Fibroblast of skin of scalp (primary cell): ENCODE measurements around the gene ASB6. TPM values are rescaled to one million over a fixed set of nuclear protein-coding genes. Genes with fewer than 3 reads are reported as not detected.

Experiments used
- DNase-seq: peaks from one replicate; pipeline ENCODE4 v3.0.0-alpha.2; 2013
- polyA plus RNA-seq, 2 experiments: library from polyadenylated mRNA; unstranded; fragments of 120-200 nt; gene quantifications; one replicate each; pipeline ENCODE4 v1.2.1, GENCODE V29; 2013; ENCODE audit not compliant: insufficient read length in 2 of 2

ASB6 gene, protein sequence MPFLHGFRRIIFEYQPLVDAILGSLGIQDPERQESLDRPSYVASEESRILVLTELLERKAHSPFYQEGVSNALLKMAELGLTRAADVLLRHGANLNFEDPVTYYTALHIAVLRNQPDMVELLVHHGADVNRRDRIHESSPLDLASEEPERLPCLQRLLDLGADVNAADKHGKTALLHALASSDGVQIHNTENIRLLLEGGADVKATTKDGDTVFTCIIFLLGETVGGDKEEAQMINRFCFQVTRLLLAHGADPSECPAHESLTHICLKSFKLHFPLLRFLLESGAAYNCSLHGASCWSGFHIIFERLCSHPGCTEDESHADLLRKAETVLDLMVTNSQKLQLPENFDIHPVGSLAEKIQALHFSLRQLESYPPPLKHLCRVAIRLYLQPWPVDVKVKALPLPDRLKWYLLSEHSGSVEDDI
- polyA plus RNA-seq (2013, experiment 1 of 2; ENCODE audit: insufficient read length), result 17.7 TPM
- polyA plus RNA-seq (2013, experiment 2 of 2; ENCODE audit: insufficient read length), result 16.5 TPM

DNA sequence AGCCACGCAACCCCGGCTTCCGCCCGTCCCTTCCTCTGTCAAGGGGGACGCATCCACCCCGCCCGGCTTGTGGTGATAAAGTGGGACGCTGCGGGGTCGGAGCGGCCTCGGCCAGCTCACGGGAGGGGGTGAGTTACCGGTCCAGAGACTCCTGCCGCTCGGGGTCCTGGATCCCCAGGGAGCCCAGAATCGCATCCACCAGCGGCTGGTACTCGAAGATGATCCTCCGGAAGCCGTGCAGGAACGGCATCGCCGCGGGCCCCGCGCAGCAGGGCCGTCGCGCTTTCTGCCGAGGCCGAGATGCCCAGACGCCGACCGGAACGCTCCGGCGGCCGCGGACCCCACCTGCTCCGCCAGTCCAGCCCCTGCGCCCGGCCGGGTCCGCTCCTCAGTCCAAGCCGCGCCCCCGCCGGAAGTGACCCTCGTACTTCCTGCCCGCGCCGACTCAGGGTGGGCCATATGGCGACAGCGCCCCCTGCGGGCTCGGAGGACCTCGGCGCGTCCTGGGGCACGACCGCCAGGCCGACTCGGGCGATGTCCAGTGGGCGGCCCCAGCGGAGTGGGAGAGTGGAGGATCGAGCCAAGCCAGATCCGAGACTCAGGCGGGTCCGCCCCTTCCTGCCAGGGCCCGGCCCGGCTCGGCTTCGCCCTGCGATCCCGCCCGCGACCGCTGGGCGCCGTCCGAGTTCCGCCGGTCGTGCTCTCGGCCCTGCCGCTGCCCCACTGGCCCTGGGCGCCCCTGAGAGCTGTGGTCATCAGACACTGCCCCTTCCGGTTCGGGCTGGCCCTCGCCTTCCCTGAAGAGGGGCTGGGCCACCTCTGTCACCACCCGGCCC, at the start of gene ASB6:
Gene ASB6 (minus strand): TSS at position 402 of the 836 bp plus-strand sequence. CDS start 152 bp downstream, at position 250.
- peak; percentile 97 for DNase-seq

GRCh38 chr9:129688285-129689043, 46.5 kb upstream of the ASB6 start:
- DNase-seq, result no peak

- no peak for DNase-seq
These were observed 45.4 kb upstream of the ASB6 start for GRCh38 chr9:129687391-129687790.

DNA sequence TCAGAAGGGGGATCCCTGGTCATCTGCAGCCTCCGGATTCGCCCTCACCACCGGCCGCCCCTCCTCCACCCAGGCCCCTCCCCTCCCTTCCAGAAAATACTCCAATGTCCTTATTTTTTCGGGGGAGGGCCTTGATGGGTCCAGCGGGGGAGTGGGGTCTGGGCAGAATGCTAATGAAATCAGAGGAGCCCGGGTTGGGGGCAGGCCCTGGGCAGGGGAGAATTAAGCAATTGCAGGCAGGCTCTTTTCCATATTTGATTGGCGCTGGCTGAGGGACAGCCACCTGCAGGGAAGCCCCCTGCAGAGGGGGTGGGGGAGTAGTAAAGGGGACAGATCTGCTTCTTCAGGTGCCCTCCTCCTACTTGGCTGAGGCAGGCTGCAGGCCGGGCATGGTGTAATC, 44.8 kb upstream of the ASB6 start:
- no peak for DNase-seq

GRCh38 chr9:129685933-129686259, 43.9 kb upstream of the ASB6 start:
- no peak for DNase-seq

- no peak for DNase-seq
These were observed 43.4 kb upstream of the ASB6 start for GRCh38 chr9:129685220-129685932.

DNA sequence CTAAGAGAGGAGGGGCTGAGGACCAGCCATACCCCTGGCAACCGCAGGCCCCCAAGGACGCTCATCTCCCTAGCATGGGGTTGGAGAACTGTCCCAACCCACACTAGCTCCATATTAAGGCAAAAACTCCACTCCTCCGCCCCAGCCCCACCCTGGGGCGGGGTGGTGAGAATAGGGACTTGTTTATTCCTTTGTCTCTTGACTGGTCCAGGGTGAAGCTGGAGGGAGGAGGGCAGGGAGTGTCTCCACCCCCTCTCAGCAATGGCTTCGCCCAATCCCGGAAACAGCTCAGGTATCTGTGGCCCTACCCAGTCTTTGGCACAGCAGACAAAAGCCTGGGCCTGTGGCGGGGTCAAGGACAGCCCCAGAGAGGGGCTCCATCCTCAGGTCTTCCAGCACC, 40.4 kb upstream of the ASB6 start:
- DNase-seq, result peak; percentile 71

DNA sequence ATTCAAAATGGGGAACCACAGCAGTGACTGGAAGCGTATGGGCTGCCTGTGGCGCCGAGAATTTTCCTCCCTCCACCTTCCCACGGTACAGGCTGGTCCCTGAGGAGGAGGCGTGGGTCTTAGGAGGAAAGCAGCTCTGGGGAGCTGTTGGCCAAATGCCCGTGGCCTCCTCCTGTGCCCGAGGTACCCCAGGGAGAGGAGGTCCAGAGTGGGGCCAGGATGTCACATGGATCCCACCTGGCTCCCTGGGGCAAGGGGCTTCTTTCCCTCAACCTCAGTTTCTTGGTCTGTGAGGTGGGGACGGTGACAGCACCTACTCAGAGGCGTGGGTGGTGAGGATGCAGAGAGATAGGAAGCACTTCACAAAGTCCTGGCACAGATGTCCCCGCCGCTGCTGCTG, 40.0 kb upstream of the ASB6 start:
- DNase-seq, result no peak

DNA sequence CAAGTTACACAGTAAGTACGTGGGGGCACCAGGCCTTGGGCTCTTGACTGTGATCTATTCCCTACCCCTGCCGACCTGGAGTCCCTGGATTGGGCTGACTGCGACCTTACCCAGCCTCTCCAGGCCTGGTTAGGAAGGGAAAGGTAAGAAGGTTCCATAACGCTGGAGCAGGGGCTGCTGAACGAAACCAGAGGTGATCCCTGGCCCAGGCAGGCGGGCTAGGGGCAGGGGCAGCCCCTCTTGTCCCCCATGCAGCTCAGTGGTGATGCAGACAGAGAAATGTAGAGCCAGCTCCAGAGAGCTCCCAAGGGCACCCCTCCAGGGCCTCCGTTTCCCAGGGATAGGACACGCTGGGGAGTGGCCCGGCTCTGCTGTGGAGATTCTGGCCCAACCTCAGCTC, 37.6 kb upstream of the ASB6 start:
- DNase-seq, result no peak

- DNase-seq, result no peak
These were observed 36.9 kb upstream of the ASB6 start for GRCh38 chr9:129678844-129679243.

- peak; percentile 79 for DNase-seq
These were observed 35.5 kb upstream of the ASB6 start for GRCh38 chr9:129677456-129677855.

- DNase-seq, result peak; percentile 91
These were observed 35.0 kb upstream of the ASB6 start for GRCh38 chr9:129676975-129677374.

DNA sequence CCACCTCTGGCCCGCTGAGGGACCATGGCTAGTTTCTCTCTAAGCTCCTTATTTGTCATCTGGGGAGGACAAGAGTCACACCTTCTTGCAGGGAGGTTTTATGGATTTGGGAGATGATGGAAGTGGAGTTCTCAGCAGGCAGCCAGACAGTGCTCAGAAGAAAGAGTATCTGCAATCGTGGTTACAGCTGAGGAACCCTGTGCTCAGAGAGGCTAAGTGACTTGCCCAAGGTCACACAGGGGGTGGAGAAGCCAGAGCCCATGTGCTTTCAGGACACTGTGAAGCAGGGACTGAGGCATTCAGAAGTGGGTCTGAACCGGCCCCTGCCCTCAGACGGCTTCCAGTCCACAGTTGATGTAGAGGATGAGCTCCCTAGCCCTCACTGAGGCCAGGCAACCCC, 34.3 kb upstream of the ASB6 start:
- no peak for DNase-seq

DNA sequence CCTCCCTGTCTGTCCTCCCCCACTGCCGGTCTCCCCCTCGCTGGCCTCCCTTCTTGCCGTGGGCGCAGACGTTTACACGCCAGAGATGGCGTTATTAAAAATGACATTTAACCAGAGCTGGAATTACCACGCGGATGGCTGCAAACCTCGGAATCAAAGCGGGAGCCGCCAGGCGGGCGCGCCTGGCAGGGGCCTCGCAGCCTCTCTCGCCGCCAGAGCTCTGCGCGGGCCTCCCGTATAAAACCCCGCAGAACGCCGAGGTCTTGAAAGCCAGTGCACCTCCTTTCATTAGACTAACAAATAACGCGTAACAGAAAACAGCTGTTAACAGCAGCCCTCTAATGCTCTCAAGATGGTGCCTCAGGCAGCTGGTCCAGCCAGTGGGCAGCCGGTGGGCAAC, 33.7 kb upstream of the ASB6 start:
- no peak for DNase-seq

- no peak for DNase-seq
These were observed 32.3 kb upstream of the ASB6 start for GRCh38 chr9:129674229-129674628.

DNA sequence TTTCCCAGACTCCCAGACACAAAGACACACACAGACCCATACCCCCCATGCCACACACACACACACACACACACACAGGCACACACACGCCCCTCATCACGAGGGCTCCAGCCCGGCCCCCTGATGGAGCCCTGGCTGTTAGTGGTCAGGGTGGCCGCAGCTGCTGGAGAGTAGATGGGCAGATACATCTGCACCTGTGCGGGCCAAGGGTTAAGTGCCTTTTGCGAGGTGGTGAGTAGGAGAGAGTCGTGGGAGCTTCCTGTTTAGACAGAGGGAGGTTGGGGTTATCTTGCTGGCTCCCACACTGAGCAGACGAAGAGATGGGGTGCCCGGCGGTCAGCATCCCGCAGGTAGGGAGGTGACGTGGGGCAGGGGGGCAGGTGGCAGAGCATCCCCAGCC, 31.7 kb upstream of the ASB6 start:
- DNase-seq, result no peak

DNA sequence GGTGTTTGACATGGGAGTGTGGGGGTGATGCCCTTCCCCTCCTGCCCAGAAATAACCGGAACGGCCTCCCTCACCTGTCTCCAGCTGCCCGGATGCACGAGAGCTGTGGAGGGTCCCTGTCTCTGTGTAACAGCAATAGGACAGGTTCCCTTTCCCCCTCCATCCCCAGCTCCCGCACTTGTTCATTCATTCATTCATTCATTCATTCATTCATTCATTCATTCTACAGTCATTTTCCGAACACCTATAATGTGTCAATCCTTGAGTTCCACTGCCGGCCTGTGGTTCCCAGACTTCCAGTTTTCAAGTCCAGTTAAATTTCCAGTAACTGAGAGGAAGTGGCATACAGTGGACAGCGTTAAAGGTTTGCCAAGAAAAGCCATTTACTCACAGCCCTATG, 30.8 kb upstream of the ASB6 start:
- no peak for DNase-seq

DNA sequence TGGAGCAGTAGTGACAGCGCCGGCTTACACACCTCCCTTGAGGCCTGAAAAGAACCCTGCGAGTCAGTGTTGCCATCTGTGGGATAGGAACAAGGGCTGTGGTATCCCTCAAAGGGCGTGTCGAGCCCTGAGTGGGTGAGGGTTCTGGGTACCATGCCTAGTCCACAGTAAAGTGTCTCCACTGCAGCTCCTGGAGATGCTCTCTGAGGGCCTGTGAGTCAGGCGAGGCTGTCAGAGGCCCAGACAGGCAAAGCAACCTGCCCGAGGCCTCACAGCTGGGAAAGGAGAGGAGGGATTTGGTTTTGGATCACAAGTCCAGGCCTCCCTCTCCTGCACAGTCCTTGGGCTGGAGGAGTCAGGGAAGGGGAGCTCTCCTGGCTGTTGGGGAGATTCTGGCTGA, 29.6 kb upstream of the ASB6 start:
- no peak for DNase-seq

DNA sequence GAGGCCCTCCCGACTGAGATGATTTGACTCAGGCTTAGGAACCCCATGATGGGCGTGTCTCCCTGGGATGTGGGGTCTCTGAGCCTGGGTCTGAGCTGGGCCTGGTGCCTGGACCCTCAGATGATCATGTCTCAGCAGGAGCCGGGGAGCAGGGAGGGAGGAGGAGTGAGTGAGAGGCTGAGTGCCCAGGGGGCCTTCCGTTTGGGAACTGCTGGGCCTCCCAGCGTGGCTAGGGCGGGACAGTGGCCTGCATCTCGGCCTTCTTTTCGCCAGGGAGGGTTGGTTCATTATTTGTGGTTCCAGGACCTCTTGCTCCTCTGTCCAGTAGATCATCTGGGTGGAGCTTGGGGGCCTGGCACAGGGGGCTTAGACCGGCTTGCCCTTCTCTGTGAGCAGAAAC, 29.1 kb upstream of the ASB6 start:
- DNase-seq, result no peak

GRCh38 chr9:129669946-129670345, 28.0 kb upstream of the ASB6 start:
- DNase-seq, result peak; percentile 43

DNA sequence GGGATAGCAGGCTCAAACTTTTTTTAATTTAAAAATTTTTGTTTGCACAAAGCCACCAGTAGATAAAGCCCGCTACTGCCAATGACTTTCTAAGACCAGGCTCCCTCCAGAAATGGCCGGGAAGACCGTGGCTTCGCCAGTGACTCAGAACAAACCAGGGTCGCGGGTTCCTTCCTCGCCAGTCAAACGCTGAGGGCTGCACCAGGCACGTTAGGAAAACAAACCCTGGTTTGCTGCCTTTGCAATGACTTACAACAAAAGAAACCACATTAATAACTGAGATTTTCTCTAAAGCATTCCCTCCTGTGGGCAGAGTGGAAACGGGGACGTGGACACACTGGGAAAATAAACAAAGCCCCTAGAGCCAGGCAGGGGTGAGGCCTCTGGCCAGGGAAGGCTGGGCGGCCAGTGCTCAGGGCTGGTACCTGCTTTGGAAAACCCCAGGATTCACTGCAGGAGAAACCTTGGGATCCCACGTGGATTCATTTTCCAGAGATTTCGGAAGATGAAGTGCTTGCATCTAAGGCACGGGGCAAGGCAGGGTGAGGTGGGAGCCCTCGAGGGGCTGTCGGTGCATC, 27.3 kb upstream of the ASB6 start:
- peak; percentile 88 for DNase-seq

DNA sequence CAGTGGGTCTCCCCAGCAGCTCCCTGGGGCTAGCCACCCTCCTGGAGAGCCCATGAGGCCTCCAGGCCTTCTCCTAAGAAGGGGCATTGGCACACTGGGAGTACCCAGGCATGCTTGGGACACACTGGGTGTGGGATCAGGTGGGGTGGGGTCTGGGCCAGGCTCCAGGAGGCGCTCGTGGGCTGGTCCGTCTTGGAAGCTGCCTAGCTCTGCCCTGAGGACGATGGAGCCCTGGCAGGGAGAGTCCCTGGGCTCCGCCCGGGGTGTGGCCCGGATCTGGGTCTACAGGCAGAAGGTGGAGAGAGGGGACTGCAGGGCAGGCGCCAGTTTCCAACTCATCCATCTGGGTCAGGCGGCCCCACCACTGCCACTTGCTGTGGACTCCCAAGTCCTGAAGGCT, 25.9 kb upstream of the ASB6 start:
- no peak for DNase-seq
